GM23248 (cell line): ENCODE measurements around the gene MMP3. TPM values are rescaled to one million over a fixed set of nuclear protein-coding genes. Genes with fewer than 3 reads are reported as not detected.

Experiments used
- DNase-seq: peaks from one replicate; pipeline ENCODE4 v3.0.0-alpha.2; 2015
- H2AFZ ChIP-seq: fragments of 200-600 bp; sonication (generic); 2 replicates; pipeline ENCODE4 v1.6.1; 2016; ENCODE audit warnings: antibody characterized with exemption
- H3F3A ChIP-seq: fragments of 200-600 bp; sonication (generic); 2 replicates; pipeline ENCODE4 v1.6.1; 2016; ENCODE audit warnings: mild to moderate bottlenecking, antibody characterized with exemption, mixed run types; ENCODE audit not compliant: insufficient read depth
- H3K27ac ChIP-seq: fragments of 200-600 bp; sonication (generic); 2 replicates; pipeline ENCODE4 v1.5.1; 2016; ENCODE audit warnings: mild to moderate bottlenecking
- H3K27me3 ChIP-seq: fragments of 200-600 bp; sonication (generic); replicated peaks from 2 replicates; pipeline ENCODE4 v1.6.1; 2016; ENCODE audit warnings: mild to moderate bottlenecking; ENCODE audit not compliant: insufficient read depth
- H3K36me3 ChIP-seq: fragments of 200-600 bp; sonication (generic); 2 replicates; pipeline ENCODE4 v1.6.1; 2016; ENCODE audit warnings: low read depth, mild to moderate bottlenecking
- H3K4me1 ChIP-seq: fragments of 200-600 bp; sonication (generic); 2 replicates; pipeline ENCODE4 v1.6.1; 2016; ENCODE audit warnings: mild to moderate bottlenecking; ENCODE audit not compliant: insufficient read depth
- H3K4me2 ChIP-seq: fragments of 200-600 bp; sonication (generic); one replicate; pipeline ENCODE4 v1.6.1; 2016; ENCODE audit warnings: mild to moderate bottlenecking; ENCODE audit not compliant: unreplicated experiment
- H3K4me3 ChIP-seq: fragments of 200-600 bp; sonication (generic); 2 replicates; pipeline ENCODE4 v1.5.1; 2016; ENCODE audit warnings: mild to moderate bottlenecking
- H3K79me2 ChIP-seq: fragments of 200-600 bp; sonication (generic); 2 replicates; pipeline ENCODE4 v1.6.1; 2016; ENCODE audit warnings: mild to moderate bottlenecking; ENCODE audit not compliant: insufficient read depth
- H3K9ac ChIP-seq: fragments of 200-600 bp; sonication (generic); 2 replicates; pipeline ENCODE4 v1.6.1; 2016; ENCODE audit warnings: mild to moderate bottlenecking
- H3K9me2 ChIP-seq: fragments of 200-600 bp; sonication (generic); 2 replicates; pipeline ENCODE4 v1.6.1; 2016; ENCODE audit warnings: mixed run types, mild to moderate bottlenecking, moderate library complexity; ENCODE audit not compliant: insufficient read depth
- H3K9me3 ChIP-seq: fragments of 200-600 bp; sonication (generic); one replicate; pipeline ENCODE4 v1.6.1; 2017; ENCODE audit warnings: low read depth
- H4K20me1 ChIP-seq: fragments of 200-600 bp; sonication (generic); 2 replicates; pipeline ENCODE4 v1.6.0; 2016; ENCODE audit not compliant: insufficient read depth
- EZH2 ChIP-seq: fragments of 200-600 bp; sonication (generic); IDR thresholded peaks from 2 replicates; pipeline ENCODE4 v1.6.1; 2018; ENCODE audit warnings: antibody characterized with exemption, mild to moderate bottlenecking; ENCODE audit not compliant: insufficient read depth, poor library complexity, severe bottlenecking
- EZH2phosphoT487 ChIP-seq: fragments of 200-600 bp; sonication (generic); IDR thresholded peaks from 2 replicates; pipeline ENCODE4 v1.6.1; 2018; ENCODE audit warnings: antibody characterized with exemption, moderate library complexity, mild to moderate bottlenecking, low read depth; ENCODE audit not compliant: insufficient read depth
- WGBS, 2 experiments: methylation state at CpG; one replicate each; pipeline ENCODE4 v1.1.6; 2015 to 2017; ENCODE audit warnings: low lambda C conversion rate in 2 of 2, low coverage in 1 of 2; ENCODE audit errors: missing lambda C conversion rate in 2 of 2; 5-methylcytosine and 5-hydroxymethylcytosine counted together
- in situ Hi-C: fragments of 300-500 bp; cut with MboI; formaldehyde crosslinking; loops from 2 replicates; pipeline ENCODE4 v1.15.0; 2020
- polyA plus RNA-seq: library from polyadenylated mRNA; unstranded; fragments of >200 nt; fragmentation: Nextera tagmentation; extraction: Ambion mirVana; gene quantifications from 2 replicates; pipeline ENCODE4 v1.2.1, GENCODE V29; 2016
- total RNA-seq: library from RNA; depleted of rRNA; stranded (reverse); fragments of >200 nt; shearing (Covaris generic); gene quantifications from 2 replicates; pipeline ENCODE4 v1.2.3, GENCODE V29; 2014

The MMP3 gene
- total and polyA plus RNA-seq, 2 experiments from 2014 or later, result 18.8 to 19.1 TPM

DNA sequence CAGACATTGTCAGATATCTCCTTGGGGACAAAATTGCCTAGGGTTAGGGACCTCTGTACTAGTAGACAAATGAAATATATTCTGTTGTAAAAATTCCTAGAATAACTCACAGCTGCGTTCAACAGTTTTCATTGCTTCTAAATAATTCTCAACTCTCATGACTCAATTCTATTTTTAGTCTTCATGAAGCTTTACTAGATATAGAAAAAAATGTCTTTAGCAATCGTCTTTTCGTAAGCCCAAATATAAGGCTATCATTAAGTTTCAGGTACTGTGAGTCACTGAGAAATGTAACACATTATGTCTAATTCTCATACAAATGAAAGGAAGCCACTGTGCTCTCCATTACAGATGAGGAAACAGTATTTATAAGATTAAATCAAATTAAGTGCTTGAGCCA is 24.9 kb upstream of the MMP3 start:
- H4K20me1 ChIP-seq, result no peaks in the 10 kb centered on the region
- TF ChIP-seq EZH2, result no peak
- H3K36me3 ChIP-seq, result no peaks in the 10 kb centered on the region
- DNase-seq, result peak; percentile 67
- H3K4me2 ChIP-seq, result peak overlapping the region; percentile 47
- H3K9ac ChIP-seq, result no peak overlapping the region
- peak overlapping the region; percentile 32 for H3K27ac ChIP-seq
- peaks cover 8% of the 10 kb centered on the region; the same call in 1 of the 2 replicates for H3F3A ChIP-seq
- no peaks in the 10 kb centered on the region for H3K9me3 ChIP-seq
- H3K9me2 ChIP-seq, result 0 out of 2 replicates have a peak, but pooled peaks cover 4% of the 10 kb centered on the region
- in situ Hi-C loops, result no loop called here
- WGBS, 2 experiments, result 7 to 8% methylated on average over 3 of the region's 3 CpGs
- no peak overlapping the region for H3K4me3 ChIP-seq
- H3K79me2 ChIP-seq, result no peaks in the 10 kb centered on the region
- no peaks in the 10 kb centered on the region for H3K27me3 ChIP-seq
- H2AFZ ChIP-seq, result no peak overlapping the region
- H3K4me1 ChIP-seq, result peaks cover 15% of the 10 kb centered on the region

DNA sequence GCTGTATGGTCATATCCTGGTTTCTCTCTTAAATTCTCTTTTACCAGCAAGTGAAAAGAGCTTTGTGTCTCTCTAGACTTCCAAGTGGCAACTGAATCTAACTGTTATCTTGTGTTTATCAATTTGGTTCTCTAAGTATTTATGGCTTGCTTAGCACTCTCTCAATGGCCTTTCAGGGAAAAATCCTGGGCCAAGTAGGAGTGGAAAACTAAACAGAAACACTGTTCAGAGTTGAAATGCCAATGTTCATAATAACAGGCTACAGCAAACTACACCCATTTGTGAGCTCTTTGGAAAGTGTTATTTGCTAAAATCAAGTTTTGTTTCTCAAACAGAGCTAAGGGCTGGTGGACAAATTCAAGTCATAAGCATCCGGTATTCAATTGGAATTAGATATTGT is 21.3 kb upstream of the MMP3 start:
- Histone ChIP-seq H3K4me1 (peaks cover 15% of the 10 kb centered on the region), H3K9me3 (no peaks in the 10 kb centered on the region), H3F3A (peaks cover 8% of the 10 kb centered on the region; the same call in 1 of the 2 replicates), H3K79me2 (no peaks in the 10 kb centered on the region), H3K27me3 (no peaks in the 10 kb centered on the region), H3K36me3 (no peaks in the 10 kb centered on the region), H4K20me1 (no peaks in the 10 kb centered on the region), H2AFZ (no peak overlapping the region), H3K9me2 (0 out of 2 replicates have a peak, but pooled peaks cover 4% of the 10 kb centered on the region), H3K27ac (no peak overlapping the region), H3K4me3 (no peak overlapping the region), H3K9ac (no peak overlapping the region), H3K4me2 (no peak overlapping the region)
- TF ChIP-seq EZH2phosphoT487 (no peak), EZH2 (no peak)
- DNase-seq, result no peak
- in situ Hi-C loops, result no loop called here
- WGBS, 2 experiments, result 54 to 59% methylated on average over 1 of the region's 1 CpG

DNA sequence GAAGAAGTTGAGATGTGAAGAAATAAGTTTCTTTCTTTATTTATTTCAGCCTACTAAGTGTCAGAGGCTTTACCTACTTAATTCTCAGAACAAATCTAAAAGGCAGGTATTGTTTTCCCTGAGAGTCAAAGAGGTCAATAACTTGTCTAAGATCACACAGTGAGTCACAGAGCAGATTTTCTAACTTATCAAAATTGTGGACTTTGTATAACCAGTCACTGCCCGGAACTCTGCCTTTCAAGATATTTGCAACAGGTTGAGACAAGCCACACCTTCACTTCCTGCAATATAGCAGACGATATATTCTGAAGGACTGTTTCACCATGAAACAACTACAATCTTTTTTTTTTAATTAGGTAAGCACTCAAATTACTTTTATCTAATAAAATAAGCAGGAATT is 10.5 kb upstream of the MMP3 start:
- Histone ChIP-seq H3K9me2 (no peaks in the 10 kb centered on the region), H2AFZ (no peak overlapping the region), H3K27ac (no peak overlapping the region), H3K9ac (no peak overlapping the region), H3K27me3 (no peaks in the 10 kb centered on the region), H3K9me3 (no peaks in the 10 kb centered on the region), H4K20me1 (no peaks in the 10 kb centered on the region), H3F3A (peaks cover 17% of the 10 kb centered on the region), H3K4me1 (peaks cover 32% of the 10 kb centered on the region), H3K4me2 (no peak overlapping the region), H3K4me3 (no peak overlapping the region), H3K79me2 (no peaks in the 10 kb centered on the region), H3K36me3 (no peaks in the 10 kb centered on the region)
- DNase-seq, result no peak
- TF ChIP-seq EZH2 (no peak), EZH2phosphoT487 (no peak)
- in situ Hi-C loops, result no loop called here
- WGBS, 2 experiments, result 98% methylated on average over 2 of the region's 2 CpGs

DNA sequence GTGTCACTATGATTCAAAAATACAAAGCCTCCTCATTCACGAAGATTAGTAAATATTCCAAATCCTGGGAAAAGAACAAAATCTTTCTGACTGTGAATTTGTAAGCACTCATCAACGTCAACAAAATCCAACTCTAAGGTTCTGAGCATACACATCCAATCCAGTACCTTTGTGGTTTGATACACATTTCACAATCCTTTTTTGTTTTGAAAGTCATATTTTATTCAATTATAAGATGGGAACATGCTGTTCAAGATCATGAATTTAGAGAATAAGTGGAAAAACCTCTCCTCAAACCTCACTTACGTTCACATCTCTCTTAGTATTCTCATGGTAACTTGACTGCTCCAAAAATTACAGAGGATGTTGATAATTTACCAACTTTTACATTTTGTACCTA is 9.6 kb upstream of the MMP3 start:
- WGBS, 2 experiments, result 47 to 56% methylated on average over 3 of the region's 3 CpGs
- Histone ChIP-seq H3K9me3 (no peaks in the 10 kb centered on the region), H3K4me1 (peaks cover 33% of the 10 kb centered on the region), H3K36me3 (no peaks in the 10 kb centered on the region), H3K4me3 (no peak overlapping the region), H3K9me2 (no peaks in the 10 kb centered on the region), H3K27ac (no peak overlapping the region), H3K79me2 (no peaks in the 10 kb centered on the region), H2AFZ (no peak overlapping the region), H3F3A (peaks cover 17% of the 10 kb centered on the region), H3K9ac (no peak overlapping the region), H3K4me2 (no peak overlapping the region), H3K27me3 (no peaks in the 10 kb centered on the region), H4K20me1 (no peaks in the 10 kb centered on the region)
- no peak for DNase-seq
- TF ChIP-seq EZH2, result no peak
- no peak for TF ChIP-seq EZH2phosphoT487
- in situ Hi-C loops, result no loop called here
